ENCODE data around the gene TSSK2. TPM values are rescaled to one million over a fixed set of nuclear protein-coding genes. Genes with fewer than 3 reads are reported as not detected.
A peak's percentile ranks its signal among the peaks of the same experiment; 100 is the strongest.
"Not testable (repeated sequence)": the region's sequence is repeated elsewhere in the genome, so short reads cannot be mapped to it uniquely, and the experiment has no call there.

TSSK2 gene
- total RNA-seq, 1 donor from 2014 or later, result not detected

- peak; percentile 28 for DNase-seq
Measured at GRCh38 chr22:19143967-19144400, 12.9 kb downstream of the TSSK2 start.

- no peak for DNase-seq
Measured at GRCh38 chr22:19146215-19146968, 15.3 kb downstream of the TSSK2 start.

GRCh38 chr22:19147195-19147780 lies 16.2 kb downstream of the TSSK2 start:
- DNase-seq, result no peak

GRCh38 chr22:19148417-19149046 lies 17.4 kb downstream of the TSSK2 start:
- DNase-seq, result no peak

- DNase-seq, result no peak
Measured at GRCh38 chr22:19149047-19149883, 18.2 kb downstream of the TSSK2 start.

GRCh38 chr22:19149991-19150390 lies 18.9 kb downstream of the TSSK2 start, which contains the start of gene GSC2:
TSS of gene GSC2 (minus strand) at chr22:19150292. CDS start at chr22:19150283, 9 bp downstream.
- no peak for DNase-seq

- DNase-seq, result no peak
Measured at GRCh38 chr22:19150482-19151328, 19.6 kb downstream of the TSSK2 start.

GRCh38 chr22:19151329-19152191 lies 20.5 kb downstream of the TSSK2 start:
- no peak for DNase-seq

GRCh38 chr22:19152942-19153883 lies 22.1 kb downstream of the TSSK2 start:
- no peak for DNase-seq

GRCh38 chr22:19156109-19156508 lies 25.0 kb downstream of the TSSK2 start:
- not testable (repeated sequence) for DNase-seq

GRCh38 chr22:19158649-19159048 lies 27.5 kb downstream of the TSSK2 start:
- not testable (repeated sequence) for DNase-seq

GRCh38 chr22:19164425-19164824 lies 33.3 kb downstream of the TSSK2 start:
- no peak for DNase-seq

- DNase-seq, result no peak
Measured at GRCh38 chr22:19166421-19166820, 35.3 kb downstream of the TSSK2 start.

- no peak for DNase-seq
Measured at GRCh38 chr22:19167106-19167869, 36.2 kb downstream of the TSSK2 start.

- no peak for DNase-seq
Measured at GRCh38 chr22:19168088-19168890, 37.2 kb downstream of the TSSK2 start.

- DNase-seq, result no peak
Measured at GRCh38 chr22:19169002-19169946, 38.2 kb downstream of the TSSK2 start.

- DNase-seq, result no peak
Measured at GRCh38 chr22:19169947-19170318, 38.8 kb downstream of the TSSK2 start.

All from dermis blood vessel endothelial cell (primary cell).